HG02870 (cell line): ENCODE data around the gene PRR15L.

Experiments used
- ATAC-seq: cut with Tn5 transposase; IDR thresholded peaks from one replicate; pipeline ENCODE4 v1.9.1; 2021; ENCODE audit warnings: mild to moderate bottlenecking, moderate library complexity; ENCODE audit not compliant: unreplicated experiment

Gene PRR15L

DNA sequence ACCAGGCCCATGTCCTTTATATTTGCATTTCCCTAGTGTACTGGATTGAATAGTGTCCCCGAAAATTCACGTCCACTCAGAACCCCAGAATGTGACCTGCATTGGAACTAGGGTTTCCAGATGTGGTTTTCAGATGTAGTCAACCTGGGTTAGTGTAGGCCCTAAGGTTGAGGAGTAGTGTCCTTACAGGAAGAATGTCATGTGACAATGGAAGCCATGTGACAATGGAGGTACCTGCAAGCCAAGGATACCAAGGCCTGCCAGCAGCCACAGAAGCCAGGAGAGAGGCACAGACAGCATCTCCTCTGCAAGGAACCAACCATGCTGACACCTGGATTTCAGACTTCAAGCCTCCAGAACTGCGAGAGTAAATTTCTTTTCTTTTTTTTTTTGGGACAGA lies 5.2 kb upstream of the PRR15L start:
- ATAC-seq: no peak

DNA sequence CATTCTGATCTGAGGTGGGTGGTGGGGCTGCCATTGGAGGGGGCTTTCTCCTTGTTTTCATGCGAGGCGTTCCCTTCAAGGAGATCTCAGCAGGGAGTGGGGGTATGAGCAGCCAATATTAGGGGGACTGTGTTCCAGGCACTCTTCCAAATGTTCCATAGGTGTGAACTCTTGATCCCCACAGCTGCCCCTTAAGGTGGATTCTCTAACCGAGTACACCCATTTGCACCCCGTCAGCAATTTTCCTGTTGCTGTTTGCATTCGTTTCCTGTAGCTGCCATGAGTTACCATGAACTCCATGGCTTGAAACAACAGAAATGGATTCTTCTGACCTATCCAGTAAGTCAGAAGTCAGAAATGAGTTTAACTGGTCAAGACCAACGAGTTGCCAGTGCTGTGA lies 3.7 kb upstream of the PRR15L start:
- ATAC-seq: no peak

DNA sequence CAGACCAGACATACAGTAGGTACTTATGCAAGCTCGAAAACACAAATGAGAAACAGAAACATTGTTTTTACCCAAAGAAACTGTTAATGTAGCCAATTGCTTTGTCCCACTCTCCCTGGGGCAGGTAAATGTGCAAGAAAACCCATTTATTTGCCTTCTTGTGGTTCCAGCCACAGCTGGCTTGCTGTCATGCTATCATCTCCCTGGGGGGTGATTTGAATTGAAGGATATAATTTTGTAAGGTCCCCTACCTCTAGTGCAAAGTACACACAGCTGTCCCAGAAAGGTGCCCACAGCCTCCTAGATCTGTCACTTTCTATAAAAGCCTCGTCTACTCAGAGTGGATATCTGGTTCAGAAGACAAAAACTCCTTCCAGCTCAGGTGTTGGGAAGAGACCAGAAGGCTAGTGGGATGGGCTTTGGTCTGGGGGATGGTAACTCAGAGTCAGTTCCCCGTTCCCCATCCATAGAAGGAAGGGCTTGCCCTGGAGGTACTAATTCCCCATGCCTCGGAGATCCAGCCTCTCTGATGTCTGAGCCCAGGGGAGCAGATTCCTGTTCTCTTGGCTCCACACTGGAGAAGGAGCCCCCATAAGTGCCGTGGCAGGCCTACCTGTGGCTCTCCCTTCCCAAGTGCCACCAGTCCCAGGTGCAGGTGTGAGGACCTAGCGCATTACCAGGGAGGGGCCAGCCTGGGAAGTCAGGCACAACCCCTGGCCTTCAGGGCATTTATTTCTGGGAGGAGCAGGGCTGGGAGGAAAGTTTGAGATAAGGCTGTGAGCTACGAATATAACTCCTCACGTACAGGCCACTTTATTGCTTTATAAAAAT lies 2.4 kb upstream of the PRR15L start:
- no peak for ATAC-seq

DNA sequence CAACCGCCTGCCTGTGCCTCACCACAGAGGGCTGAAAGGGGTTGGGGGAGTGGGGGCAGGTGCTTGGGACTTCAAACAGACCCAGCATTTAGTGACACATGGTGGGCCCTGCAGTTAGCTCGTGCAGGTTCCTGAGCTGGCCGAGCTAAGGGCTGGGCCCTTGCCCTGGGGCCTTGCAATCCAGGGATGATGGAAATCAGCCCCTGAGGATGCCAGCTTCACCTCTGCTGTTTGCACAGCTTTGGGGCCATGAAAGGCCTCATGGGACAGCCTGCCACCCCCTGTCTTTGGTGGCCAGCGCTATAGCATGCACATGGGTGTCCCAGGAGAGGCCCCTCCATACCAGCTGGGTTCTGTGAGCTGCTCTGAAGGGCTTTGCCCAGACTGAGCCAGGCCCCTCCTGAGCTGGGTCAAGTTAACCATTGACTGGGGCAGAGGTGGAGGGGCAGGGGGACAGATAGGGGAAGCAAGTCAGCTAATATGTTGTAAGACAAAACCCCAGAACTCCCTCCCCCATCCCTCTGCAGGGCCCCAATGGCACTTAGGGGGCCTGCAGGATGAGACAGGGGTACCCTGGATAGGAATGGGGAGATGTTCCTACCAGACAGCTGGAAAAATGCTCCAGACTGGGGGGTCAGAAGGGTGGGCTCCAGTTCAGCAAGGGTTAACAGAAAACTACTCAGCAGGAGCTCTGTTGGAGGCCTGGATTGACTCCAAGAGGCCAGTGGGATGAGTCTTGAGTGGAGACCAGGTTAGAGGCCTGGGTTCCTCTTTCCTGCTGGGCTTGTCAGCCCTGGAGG lies 692 bp downstream of the PRR15L start:
- no peak for ATAC-seq

DNA sequence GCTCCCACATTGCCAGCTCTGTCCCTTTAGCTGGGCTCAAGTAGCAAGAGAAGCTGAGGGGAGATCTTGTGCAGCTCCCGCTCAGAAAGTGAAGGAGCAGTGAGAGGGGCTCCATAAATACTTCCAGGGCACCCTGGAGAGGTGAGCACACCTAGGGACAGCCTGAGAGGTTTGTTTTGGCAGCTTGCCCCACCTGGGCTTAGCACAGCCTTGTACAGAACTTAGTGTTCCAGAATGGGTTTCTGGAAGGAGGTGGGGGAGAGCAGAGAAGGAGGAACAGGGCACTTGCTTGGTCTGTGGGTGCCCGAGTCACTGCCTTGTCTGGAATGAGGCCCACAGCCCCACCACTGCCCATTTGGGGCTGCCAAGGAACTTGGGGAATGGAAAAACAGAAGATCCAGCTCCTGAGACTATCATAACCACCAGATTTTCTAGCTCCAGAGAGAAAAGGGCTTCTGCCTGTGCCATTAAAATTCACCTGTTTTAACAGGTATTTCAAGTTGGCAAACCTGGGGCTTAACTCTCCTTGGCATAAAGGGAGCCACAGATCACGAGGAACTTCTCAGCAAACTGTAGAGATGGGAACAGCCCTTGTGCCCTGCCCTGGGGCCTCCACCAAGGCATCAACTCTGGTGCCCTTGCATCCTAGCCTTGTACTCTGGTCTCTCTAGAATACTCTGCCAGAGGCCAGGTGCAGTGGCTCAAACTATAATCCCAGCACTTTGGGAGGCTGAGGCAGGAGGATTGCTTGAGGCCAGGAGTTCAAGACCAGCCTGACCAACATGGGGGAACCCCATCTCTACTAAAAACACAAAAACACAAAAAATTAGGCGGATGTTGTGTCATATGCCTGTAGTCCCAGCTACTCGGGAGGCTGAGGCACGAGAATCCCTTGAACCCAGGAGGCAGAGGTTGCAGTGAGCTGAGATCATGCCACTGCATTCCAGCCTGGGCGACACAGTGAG lies 1.9 kb downstream of the PRR15L start:
- ATAC-seq: no peak

DNA sequence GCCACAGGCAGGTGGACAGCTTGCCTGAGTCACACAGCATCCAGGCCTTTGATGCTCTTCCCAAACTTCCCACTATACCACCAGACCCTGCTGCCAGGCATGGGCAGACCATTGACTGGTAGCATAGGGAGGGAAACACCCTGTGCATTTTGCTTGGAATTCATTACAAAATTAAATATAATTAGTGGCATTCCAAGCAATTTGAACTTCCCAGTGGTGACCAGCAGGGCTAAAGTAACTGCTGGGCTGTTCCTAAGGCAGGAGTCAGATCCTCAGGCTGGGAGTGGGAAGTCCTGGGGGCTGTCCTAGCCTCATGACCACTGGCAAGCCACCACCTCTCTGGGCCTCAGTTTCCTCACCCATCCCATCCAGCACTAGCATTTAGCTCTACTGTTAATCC lies 3.8 kb downstream of the PRR15L start:
- ATAC-seq: no peak

DNA sequence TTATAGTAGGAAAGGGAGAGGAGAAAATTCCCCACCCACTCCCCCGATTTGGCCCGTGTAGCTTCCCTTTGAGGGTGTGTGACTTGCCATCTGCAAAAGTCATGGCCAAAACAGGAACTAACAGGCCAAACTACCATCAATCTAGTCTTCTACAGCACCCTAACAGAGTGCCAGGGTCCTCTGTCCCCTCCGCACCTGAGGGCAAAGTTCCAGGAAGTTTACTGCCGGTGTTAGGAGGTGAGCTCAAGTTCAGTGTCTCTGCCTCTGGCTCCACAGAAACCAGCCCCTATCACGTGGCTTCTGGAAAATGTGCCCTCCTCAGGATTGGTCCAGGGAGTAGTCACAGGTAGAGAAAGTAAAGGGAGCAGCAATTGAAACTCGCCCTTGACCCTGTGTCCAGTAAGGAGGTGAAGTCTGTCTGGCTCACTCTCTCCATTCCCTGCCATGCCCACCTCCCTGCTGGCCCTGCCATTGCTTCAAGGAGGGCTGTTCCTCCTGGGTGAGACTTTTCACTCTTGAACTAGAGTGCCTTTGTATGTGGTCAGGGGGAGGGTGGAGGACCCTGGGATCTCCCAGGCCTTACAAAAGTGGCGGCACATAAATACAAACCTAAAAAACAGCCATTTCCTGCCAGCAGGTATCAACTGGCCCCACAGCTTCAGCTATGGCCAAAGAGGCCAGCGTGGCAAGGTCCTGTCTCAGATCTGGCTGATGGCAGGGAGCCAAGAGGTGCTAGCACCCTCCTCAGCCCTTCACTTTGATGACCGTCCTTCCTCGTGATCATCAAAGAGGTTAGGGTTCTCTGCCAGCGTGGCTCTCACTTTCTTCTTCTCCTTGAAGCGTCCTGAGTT lies 5.3 kb downstream of the PRR15L start:
- no peak for ATAC-seq

DNA sequence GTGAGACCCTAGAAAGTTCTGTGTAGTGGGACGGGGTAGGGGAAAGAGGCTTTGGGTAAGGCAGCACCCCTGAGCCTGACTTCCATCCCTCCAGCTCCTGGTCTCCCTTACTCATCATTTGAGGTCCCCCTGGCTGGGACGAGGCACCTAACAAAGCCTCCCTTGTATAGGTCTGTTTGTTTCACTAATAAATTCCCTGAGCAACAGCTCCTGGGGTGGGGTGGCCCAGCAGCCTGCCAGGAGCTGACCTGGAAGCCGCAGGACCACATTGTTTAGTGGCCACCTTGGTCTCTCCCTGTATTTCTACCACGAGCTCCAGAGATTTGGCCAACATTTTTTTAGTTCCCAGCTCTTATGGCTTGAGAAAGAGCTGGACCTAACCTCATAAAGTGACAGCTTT lies 7.2 kb downstream of the PRR15L start:
- no peak for ATAC-seq

DNA sequence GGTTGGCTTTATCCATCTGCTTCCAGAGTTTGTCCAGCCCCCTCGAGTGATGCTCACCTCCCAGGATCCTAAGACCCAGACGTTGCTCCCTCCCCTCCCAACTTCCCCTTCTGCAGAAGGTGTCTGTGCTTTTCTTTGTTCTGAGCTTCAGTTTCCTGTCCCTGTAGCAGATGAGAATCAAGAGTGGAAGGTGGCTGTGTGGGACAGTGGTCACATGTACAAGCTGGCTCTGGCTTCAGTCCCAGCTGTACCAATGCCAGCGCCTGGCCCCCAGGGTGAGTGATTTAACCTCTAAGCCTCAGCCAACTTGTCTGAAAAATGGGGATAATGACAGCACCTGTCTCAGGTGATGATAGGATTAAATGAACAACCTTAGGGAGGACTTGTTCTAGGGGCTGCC lies 7.7 kb downstream of the PRR15L start:
- ATAC-seq: no peak

DNA sequence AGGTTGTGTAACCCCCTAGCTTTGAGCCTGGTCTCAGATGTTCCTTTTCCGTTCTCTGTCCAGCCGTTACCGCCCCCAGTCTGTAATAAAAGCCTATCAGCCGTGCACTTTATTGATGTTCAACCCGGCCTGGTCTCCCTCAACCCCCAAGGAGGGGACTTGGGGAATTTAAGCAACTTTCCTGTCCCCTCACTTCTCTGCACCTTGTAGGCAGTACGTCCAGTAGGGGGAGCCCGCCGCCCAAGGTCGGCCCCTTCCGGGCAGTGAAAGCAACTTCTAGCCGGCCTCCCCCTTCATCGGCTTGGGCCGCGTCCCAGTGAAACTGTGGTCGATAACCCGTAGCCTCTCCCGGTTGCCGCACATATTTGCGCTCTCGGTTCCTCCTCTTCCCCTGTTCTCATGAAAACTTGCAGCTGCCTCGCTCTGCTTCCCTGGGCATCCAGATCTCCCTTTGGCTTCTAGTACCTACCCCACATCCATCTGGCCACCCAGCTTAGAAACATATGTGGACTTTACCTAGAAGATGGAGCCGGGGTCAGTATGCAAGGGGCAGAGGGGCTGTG lies 8.4 kb downstream of the PRR15L start:
- peak; percentile 53 for ATAC-seq

DNA sequence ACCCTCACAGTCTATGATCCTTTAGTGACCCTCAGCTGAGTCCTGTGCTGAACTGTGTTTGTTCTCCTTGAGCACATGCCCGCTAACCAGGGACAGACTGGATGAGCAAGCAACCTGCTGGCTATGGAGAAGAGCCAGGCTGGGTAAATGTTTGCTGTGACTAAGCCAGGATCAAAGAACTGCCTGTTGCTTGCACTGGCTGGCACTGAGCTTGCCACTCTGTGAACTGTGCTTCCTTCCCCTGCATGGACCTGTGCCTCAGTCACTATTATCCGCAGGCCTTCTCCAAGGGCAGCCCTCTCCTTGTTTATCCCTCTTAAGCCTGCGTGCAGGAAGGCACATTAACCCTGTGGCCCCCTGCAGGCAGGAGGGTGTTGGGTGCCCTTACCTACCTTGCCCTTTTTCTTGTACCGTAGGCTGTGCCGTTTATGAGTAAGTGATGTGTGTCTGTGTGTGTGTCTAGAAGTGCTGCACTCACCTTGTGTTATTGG lies 8.9 kb downstream of the PRR15L start:
- ATAC-seq: no peak

DNA sequence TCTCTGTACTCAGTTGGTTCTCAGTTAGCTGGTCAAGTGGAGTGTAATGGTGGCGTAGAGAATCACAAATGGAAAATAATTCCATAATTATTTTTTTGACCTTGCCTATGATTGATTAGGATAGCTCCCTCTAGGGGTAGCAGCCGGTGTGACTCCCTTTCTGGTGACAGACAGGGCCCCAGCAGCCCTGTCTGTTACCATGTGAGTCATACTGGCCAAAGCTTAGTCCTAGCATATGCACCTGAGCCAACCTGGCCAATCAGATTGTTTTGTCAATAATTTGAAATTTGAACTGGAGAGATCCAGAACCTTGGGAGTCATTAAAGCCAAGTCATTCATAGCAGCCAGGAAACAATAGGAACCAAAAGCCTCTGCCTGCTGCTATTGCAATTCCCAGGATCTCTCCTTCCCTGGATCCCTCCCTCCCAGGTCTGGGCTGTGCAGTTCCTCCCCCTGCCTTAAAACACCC lies 10.7 kb downstream of the PRR15L start:
- no peak for ATAC-seq

DNA sequence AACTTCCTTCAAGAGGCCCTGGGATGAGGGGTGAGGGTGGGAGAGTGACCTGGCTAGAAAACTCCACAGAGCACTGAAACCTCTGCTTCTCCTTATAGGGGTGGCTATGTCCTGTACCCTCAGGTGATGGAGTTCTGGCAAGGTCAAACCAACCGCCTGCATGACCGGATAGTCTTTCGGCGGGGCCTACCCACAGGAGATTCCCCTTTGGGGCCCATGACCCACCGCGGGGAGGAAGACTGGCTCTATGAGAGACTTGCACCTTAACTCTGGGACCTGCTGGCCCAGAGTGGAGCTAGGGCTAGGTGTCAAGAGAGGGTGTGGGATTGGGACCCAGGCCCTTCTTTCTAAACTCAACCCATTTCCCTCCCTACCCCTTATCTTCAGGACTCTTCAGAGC lies 11.2 kb downstream of the PRR15L start:
- ATAC-seq: no peak

DNA sequence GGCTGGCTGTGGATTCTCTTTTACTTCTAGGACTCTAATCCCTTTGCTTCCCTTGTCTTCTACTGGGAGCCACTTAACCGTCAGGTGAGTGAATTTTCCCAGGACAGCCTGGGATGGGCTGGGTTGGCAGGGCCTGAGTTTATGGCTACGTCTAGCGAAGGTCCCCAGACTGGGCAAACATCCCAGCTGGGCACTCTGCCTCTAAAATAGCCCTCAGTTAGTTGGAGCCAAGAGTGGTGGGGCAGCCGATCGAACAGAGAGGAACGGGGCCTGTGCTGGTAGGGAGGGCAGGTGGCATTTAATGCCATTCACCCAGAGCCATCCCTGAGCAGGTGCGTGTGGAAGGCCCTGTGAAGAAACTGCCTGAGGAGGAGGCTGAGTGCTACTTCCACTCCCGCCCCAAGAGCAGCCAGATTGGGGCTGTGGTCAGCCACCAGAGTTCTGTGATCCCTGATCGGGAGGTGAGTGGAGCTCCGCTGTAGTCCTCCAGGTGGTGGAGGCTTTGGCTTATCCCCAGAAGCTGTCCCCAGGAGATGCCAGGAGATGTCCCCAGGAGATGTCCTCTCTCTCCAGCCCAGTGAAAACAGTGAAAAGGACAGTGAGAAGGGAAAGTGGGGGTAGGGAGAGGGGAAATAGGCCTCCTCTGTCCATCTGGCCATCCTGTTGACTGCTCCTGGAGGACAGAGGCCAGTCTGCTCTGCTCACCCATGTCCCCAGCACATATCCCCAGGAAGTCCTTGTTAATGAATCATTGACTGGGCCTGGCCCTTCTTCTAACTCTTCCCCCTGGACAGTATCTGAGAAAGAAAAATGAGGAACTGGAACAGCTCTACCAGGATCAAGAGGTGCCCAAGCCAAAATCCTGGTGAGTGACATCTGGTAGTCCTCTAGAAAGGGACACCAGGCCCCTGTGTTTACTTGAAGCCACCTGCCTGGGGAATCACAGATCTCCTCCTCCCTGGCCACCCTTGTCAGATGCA lies 11.9 kb downstream of the PRR15L start:
- no peak for ATAC-seq

DNA sequence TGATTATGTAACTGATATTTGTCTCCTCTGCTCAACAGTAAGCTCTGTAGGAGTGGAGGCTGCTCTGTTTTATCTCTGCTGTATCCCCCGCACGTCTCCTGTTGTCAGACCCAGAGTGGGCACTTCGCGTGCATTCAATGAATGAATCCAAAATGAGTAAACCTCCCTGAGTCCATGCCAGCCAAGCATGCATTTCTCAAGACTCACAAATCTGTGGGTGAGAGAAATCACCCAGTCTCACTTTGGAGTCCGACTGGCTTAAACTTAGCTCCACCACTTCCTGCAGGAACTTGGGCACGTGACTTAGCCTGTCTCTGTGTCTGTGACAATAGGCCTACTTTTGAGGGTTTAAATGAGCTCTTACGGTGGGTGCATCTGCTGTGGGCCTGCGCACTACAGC lies 12.6 kb downstream of the PRR15L start:
- no peak for ATAC-seq

DNA sequence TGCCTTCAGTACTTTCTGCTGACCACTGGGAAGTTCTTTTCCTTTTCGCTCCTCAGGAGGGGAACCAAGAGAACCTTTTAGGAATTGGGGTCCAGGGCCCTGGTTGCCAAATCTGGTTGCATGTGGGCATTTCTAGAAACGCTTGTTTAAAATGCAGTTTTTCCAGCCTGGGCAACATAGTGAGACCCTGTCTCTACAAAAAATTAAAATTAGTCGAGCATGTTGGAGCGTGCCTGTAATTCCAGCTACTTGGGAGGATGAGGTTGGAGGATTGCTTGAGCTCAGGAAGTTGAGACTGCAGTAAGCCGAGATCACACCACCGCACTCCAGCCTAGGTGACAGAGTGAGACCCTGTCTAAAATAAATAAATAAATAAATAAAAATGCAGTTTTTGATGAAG lies 15.1 kb downstream of the PRR15L start:
- ATAC-seq: no peak

DNA sequence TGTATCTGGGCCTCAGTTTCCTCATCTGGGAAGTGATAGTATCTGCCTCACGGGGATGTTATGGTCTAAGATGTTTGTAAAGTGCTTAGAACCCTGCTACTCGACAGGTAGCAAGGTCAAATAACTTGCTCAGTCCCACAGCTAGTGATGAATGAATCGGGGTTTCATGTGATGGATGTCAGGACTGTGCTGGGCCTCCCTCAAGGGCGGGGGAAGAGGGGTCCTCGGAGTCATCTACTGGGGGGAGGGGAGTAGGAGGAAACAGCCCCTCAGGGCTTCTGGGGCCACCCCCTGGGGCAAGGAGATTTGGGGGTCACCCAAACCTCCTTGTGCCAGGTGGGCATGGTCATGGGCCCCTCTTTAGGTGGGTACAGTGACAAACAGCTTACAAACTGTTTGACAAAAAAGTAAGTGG lies 15.6 kb downstream of the PRR15L start:
- ATAC-seq: no peak
